Measurements from ENCODE around the gene CATSPERD.

CATSPERD gene

DNA sequence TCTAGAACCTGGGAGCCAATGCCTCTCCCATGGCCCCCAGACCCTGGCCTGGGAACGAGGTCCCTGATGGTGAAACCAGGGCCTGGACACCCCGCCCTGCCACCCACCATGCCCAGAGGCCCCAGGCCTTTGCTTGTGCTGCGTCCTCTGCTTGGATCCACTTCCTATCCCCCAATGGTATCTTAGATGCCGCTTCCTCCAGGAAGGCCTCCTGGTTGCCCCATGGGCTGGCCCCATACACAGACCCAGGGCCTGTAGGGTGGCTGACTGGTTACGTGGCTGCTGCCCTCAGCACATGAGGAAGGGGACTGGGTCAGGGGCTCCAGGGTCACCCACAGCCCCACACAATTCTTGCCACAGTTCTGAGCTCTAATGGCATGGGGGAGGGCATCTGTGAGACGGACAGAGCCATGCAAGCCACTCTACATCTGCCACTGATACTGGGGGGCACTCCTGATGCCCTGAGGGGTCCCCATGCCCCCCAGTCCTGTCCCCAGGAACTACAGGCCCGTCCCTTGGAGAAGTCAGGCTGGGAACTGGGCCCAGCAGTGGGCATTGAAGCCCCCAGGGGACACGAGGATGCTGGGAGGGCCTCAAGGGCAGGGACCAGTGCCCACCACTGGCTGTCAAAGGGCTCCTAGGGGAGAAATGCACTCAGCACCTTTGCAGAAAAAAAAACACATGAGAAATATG lies 25.3 kb upstream of the CATSPERD start:
- Histone ChIP-seq H3K4me1 (ENCODE audit: control insufficient read depth in 1 of 2, insufficient read depth in 1 of 2, low read depth in 1 of 2, low read length in 1 of 2) (peaks cover 15 to 21% of the 10 kb centered on the region in 2 experiments), H3K9me3 (no peaks in the 10 kb centered on the region), H3K27me3 (no peaks in the 10 kb centered on the region), H3K36me3 (peaks cover 79% of the 10 kb centered on the region), H3K4me3 (ENCODE audit: low read depth in 1 of 2, low read length in 1 of 2) (no peak overlapping the region), H3K27ac (no peak overlapping the region)
- TF ChIP-seq, protein P1, sequence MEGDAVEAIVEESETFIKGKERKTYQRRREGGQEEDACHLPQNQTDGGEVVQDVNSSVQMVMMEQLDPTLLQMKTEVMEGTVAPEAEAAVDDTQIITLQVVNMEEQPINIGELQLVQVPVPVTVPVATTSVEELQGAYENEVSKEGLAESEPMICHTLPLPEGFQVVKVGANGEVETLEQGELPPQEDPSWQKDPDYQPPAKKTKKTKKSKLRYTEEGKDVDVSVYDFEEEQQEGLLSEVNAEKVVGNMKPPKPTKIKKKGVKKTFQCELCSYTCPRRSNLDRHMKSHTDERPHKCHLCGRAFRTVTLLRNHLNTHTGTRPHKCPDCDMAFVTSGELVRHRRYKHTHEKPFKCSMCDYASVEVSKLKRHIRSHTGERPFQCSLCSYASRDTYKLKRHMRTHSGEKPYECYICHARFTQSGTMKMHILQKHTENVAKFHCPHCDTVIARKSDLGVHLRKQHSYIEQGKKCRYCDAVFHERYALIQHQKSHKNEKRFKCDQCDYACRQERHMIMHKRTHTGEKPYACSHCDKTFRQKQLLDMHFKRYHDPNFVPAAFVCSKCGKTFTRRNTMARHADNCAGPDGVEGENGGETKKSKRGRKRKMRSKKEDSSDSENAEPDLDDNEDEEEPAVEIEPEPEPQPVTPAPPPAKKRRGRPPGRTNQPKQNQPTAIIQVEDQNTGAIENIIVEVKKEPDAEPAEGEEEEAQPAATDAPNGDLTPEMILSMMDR (IDR thresholded peaks at IDR 0.05): no peak

DNA sequence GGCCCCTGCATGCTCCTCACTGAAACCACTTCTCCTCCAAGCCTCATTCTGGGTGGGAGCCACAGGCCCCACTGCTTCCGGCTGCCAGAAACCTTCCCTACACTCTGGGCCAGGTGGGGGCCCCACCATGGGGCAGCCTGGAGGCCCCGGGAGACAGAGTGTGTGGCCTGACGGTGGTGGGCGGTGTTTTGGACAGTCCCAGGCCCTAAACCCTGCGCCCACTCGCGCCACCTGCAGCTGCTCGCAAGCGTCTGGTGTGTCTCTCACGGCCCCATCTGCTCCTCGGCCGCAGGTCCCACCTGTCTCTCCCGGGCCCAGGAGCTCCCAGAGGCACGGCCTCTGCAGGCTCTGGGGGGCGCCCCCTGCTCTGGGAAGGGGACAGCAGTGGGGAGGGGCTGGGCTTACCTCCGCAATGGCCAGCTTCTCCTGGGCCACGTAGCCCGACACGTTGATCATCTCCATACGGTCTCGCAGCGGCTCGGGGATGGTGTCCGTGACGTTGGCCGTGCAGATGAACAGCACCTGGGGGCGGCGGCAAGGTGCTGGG lies 24.7 kb upstream of the CATSPERD start:
- Histone ChIP-seq H3K4me3 (ENCODE audit: low read depth in 1 of 2, low read length in 1 of 2) (no peak overlapping the region), H3K4me1 (ENCODE audit: control insufficient read depth in 1 of 2, insufficient read depth in 1 of 2, low read depth in 1 of 2, low read length in 1 of 2) (peaks cover 11 to 14% of the 10 kb centered on the region in 2 experiments), H3K36me3 (peaks cover 86% of the 10 kb centered on the region), H3K9me3 (no peaks in the 10 kb centered on the region), H3K27me3 (no peaks in the 10 kb centered on the region), H3K27ac (no peak overlapping the region)
- TF ChIP-seq, protein P1 (IDR thresholded peaks at IDR 0.05): no peak

DNA sequence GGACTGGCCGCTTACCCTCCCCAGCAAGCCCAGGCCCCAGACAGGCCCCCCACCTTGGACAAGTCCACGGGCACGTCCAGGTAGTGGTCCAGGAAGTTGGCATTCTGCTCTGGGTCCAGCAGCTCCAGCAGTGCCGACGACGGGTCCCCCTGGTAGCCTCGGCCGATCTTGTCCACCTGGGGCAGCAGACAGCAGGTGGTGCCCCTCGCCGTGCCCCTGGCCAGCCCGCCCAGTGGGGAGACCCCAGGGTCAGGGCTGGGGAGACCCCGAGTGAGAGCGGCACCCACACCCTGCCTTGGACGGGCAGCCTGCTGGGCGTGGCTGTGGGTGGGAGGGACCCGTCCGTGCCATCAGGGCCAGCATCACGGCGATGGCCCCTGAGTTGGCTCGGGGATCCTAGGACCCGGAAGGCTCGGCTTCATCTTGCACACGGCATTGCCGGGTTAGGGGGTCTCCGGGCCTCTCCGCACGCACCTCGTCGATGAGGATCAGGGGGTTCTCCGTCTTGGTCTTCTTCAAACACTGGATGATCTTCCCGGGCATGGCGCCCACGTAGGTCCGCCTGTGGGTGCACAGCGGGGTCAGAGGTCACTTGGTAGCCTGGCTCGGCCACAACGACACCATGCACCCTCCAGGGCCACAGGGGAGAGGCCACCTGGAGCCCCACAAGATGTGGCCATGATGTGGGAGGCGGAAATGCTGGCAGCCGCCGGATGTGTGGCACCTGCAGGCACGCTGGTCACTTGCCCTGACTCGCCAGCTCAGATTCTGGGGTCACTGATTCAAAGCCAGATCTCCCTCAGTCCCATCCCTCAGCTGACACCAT lies 24.0 kb upstream of the CATSPERD start:
- Histone ChIP-seq H3K27me3 (no peaks in the 10 kb centered on the region), H3K4me1 (ENCODE audit: control insufficient read depth in 1 of 2, insufficient read depth in 1 of 2, low read depth in 1 of 2, low read length in 1 of 2) (peaks cover 4 to 8% of the 10 kb centered on the region in 2 experiments), H3K27ac (no peak overlapping the region), H3K36me3 (peaks cover 87% of the 10 kb centered on the region), H3K4me3 (ENCODE audit: low read depth in 1 of 2, low read length in 1 of 2) (no peak overlapping the region), H3K9me3 (no peaks in the 10 kb centered on the region)
- TF ChIP-seq, protein P1 (IDR thresholded peaks at IDR 0.05): no peak

DNA sequence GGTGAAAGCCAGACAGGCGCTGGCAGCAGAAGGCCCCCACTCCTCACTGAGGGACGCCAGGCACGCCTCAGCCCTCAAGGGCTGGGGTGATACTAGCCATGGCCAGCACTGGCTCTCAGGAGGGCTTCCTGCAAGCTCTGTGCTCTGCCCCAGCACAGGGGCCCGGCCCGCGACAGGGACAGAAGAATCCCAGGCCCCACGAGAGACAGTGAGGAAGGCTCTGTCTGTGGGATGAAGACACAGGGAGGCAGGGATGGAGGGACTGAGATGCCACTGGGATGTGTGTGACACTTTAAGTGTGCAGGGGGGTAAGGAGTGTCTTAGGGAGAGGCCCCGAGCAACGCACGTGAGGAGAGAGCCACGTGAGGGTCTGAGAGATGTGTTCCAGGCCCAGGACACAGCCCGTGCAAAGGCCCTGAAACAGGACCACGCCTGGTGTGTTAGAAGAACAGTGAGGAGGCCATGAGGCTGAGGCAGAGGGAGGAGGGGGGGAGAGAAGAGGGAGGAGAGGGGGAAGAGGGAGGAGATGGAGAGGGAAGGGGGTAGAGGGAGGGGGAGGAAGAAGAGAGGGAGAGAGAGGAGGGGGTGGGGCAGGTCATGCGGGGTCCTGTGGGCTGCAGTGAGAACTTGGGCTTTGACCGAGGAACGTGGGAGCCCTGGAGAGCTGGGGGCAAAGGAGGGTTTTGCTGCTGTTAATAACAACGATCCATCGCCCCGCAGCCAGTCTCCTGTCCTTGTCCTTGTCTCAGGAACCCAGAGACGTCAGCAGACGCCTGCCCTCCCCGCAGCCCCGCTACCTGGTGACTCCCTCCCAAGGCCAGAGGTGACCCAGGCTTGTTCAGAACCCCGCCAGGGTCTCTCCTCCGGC lies 23.2 kb upstream of the CATSPERD start:
- no peaks in the 10 kb centered on the region for H3K9me3 ChIP-seq
- H3K4me1 ChIP-seq (ENCODE audit: control insufficient read depth in 1 of 2, insufficient read depth in 1 of 2, low read depth in 1 of 2, low read length in 1 of 2): no peaks in the 10 kb centered on the region
- peaks cover 81% of the 10 kb centered on the region for H3K36me3 ChIP-seq

More for the DNA sequence above, 23.2 kb upstream of the CATSPERD start:
- H3K4me3 ChIP-seq (ENCODE audit: low read depth in 1 of 2, low read length in 1 of 2): no peak overlapping the region
- H3K27ac ChIP-seq: no peak overlapping the region
- no peaks in the 10 kb centered on the region for H3K27me3 ChIP-seq
- TF ChIP-seq, protein P1 (IDR thresholded peaks at IDR 0.05): no peak

All from neutrophil (primary cell).